Measurements from ENCODE around the gene HDAC8.

GRCh38 chrX:72352786-72353185, 219.9 kb downstream of the HDAC8 start:
- TF ChIP-seq, protein P1, sequence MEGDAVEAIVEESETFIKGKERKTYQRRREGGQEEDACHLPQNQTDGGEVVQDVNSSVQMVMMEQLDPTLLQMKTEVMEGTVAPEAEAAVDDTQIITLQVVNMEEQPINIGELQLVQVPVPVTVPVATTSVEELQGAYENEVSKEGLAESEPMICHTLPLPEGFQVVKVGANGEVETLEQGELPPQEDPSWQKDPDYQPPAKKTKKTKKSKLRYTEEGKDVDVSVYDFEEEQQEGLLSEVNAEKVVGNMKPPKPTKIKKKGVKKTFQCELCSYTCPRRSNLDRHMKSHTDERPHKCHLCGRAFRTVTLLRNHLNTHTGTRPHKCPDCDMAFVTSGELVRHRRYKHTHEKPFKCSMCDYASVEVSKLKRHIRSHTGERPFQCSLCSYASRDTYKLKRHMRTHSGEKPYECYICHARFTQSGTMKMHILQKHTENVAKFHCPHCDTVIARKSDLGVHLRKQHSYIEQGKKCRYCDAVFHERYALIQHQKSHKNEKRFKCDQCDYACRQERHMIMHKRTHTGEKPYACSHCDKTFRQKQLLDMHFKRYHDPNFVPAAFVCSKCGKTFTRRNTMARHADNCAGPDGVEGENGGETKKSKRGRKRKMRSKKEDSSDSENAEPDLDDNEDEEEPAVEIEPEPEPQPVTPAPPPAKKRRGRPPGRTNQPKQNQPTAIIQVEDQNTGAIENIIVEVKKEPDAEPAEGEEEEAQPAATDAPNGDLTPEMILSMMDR (conservative IDR thresholded peaks at IDR 0.05; ENCODE audit: low read length): no peak
- TF ChIP-seq EZH2phosphoT487 (IDR thresholded peaks at IDR 0.05; ENCODE audit: borderline replicate concordance, low read depth, low read length): no peak

Measured in OCI-LY7 (cell line).